Measurements from ENCODE around the gene CYP2U1. TPM values are rescaled to one million over a fixed set of nuclear protein-coding genes. Genes with fewer than 3 reads are reported as not detected.

The CYP2U1 gene
- total RNA-seq (2022) (3.1 and 4.5 TPM in 2 replicates), Bru-seq, nascent RNA (percentile 38 among the genes with signal in this experiment), BruChase-seq, experiment 1, labeled RNA remaining after a 6-hour chase (percentile 51 among the genes with signal in this experiment), BruChase-seq, experiment 2, labeled RNA remaining after a 2-hour chase (percentile 44 among the genes with signal in this experiment)
- long read RNA-seq, full-length matches to known transcripts = 2 of 6 reads
- long read RNA-seq, partial matches to known transcripts = 0 of 6 reads
- long read RNA-seq, other reads (novel, unspliced or antisense) = 4 of 6 reads

- CTCF ChIA-PET = no interaction called here
- Mint-ChIP-seq H3K4me3 (ENCODE audit: low read depth, unreplicated experiment) (peak within 1 kb of the TSS; percentile 76), H3K36me3 (ENCODE audit: insufficient read depth, unreplicated experiment) (peaks cover 14% of the 10 kb centered on the region), H3K4me1 (ENCODE audit: low read depth, unreplicated experiment) (peaks cover 8% of the 10 kb centered on the region), H3K27me3 (ENCODE audit: unreplicated experiment) (no peaks in the 10 kb centered on the region), H3K9me3 (ENCODE audit: low read depth, unreplicated experiment) (no peaks in the 10 kb centered on the region), H3K27ac (ENCODE audit: unreplicated experiment) (no peak within 1 kb of the TSS)
- no TSS peak for BruUV-seq (replicated peaks)
- no peak for TF ChIP-seq CTCF (IDR thresholded peaks at IDR 0.05; ENCODE audit: unreplicated experiment)
- intact Hi-C loops (cut with micrococcal nuclease; ENCODE audit: unreplicated experiment) = no loop called here
- DNase-seq = peak; percentile 79
Observed at GRCh38 chr4:107930821-107931774, at the start of gene CYP2U1. Gene CYP2U1, plus strand, starts transcription at chr4:107931549. Its CDS starts 95 bp downstream, at chr4:107931644.

GRCh38 chr4:107885865-107886264, 45.5 kb upstream of the CYP2U1 start:
- CTCF ChIA-PET = no interaction called here
- no peak overlapping the region for H3K27ac Mint-ChIP-seq (ENCODE audit: unreplicated experiment)
- peaks cover 9% of the 10 kb centered on the region for H3K4me1 Mint-ChIP-seq (ENCODE audit: low read depth, unreplicated experiment)
- DNase-seq = no peak
- H3K4me3 Mint-ChIP-seq (ENCODE audit: low read depth, unreplicated experiment) = no peak overlapping the region
- intact Hi-C loops (cut with micrococcal nuclease; ENCODE audit: unreplicated experiment) = no loop called here
- no peaks in the 10 kb centered on the region for H3K27me3 Mint-ChIP-seq (ENCODE audit: unreplicated experiment)
- no TSS peak for BruUV-seq (replicated peaks)
- H3K9me3 Mint-ChIP-seq (ENCODE audit: low read depth, unreplicated experiment) = peaks cover 6% of the 10 kb centered on the region
- H3K36me3 Mint-ChIP-seq (ENCODE audit: insufficient read depth, unreplicated experiment) = no peaks in the 10 kb centered on the region
- TF ChIP-seq CTCF (IDR thresholded peaks at IDR 0.05; ENCODE audit: unreplicated experiment) = no peak

GRCh38 chr4:107888237-107888636, 43.1 kb upstream of the CYP2U1 start:
- no peaks in the 10 kb centered on the region for H3K36me3 Mint-ChIP-seq (ENCODE audit: insufficient read depth, unreplicated experiment)
- no peak for DNase-seq
- intact Hi-C loops (cut with micrococcal nuclease; ENCODE audit: unreplicated experiment) = no loop called here
- TF ChIP-seq CTCF (IDR thresholded peaks at IDR 0.05; ENCODE audit: unreplicated experiment) = no peak
- H3K4me1 Mint-ChIP-seq (ENCODE audit: low read depth, unreplicated experiment) = peaks cover 15% of the 10 kb centered on the region
- H3K9me3 Mint-ChIP-seq (ENCODE audit: low read depth, unreplicated experiment) = no peaks in the 10 kb centered on the region
- no TSS peak for BruUV-seq (replicated peaks)
- no peaks in the 10 kb centered on the region for H3K27me3 Mint-ChIP-seq (ENCODE audit: unreplicated experiment)
- CTCF ChIA-PET = no interaction called here
- H3K4me3 Mint-ChIP-seq (ENCODE audit: low read depth, unreplicated experiment) = no peak overlapping the region
- no peak overlapping the region for H3K27ac Mint-ChIP-seq (ENCODE audit: unreplicated experiment)

GRCh38 chr4:107890779-107891178, 40.6 kb upstream of the CYP2U1 start:
- peaks cover 29% of the 10 kb centered on the region for H3K4me1 Mint-ChIP-seq (ENCODE audit: low read depth, unreplicated experiment)
- TF ChIP-seq CTCF (IDR thresholded peaks at IDR 0.05; ENCODE audit: unreplicated experiment) = no peak
- H3K27ac Mint-ChIP-seq (ENCODE audit: unreplicated experiment) = no peak overlapping the region
- no peak for DNase-seq
- H3K9me3 Mint-ChIP-seq (ENCODE audit: low read depth, unreplicated experiment) = no peaks in the 10 kb centered on the region
- CTCF ChIA-PET = interaction anchor here (0.8 kb wide), 1 partner anchor 19 kb away, joined by 5 read pairs; no protein-coding TSS in a partner anchor
- intact Hi-C loops (cut with micrococcal nuclease; ENCODE audit: unreplicated experiment) = no loop called here
- H3K36me3 Mint-ChIP-seq (ENCODE audit: insufficient read depth, unreplicated experiment) = no peaks in the 10 kb centered on the region
- H3K27me3 Mint-ChIP-seq (ENCODE audit: unreplicated experiment) = no peaks in the 10 kb centered on the region
- H3K4me3 Mint-ChIP-seq (ENCODE audit: low read depth, unreplicated experiment) = no peak overlapping the region
- BruUV-seq (replicated peaks) = no TSS peak

All from Calu3 (cell line).